NCI-H345 treated with DMSO at 0.1 percent for 48 hours (cell line): ENCODE results near the gene PHACTR3.
A peak's percentile ranks its signal among the peaks of the same experiment; 100 is the strongest.

Experiments
- DNase-seq: peaks from one replicate; lab custom pipeline; 2025; ENCODE audit not compliant: unreplicated experiment; lab: John Stamatoyannopoulos, UW

The PHACTR3 gene

GRCh38 chr20:59811681-59812171 is 207.4 kb downstream of the PHACTR3 start:
- no peak for DNase-seq

- DNase-seq: no peak
Observed at GRCh38 chr20:59812286-59813125, 208.2 kb downstream of the PHACTR3 start.

GRCh38 chr20:59813126-59813947 is 209.0 kb downstream of the PHACTR3 start:
- DNase-seq: no peak

GRCh38 chr20:59813948-59814839 is 209.9 kb downstream of the PHACTR3 start:
- DNase-seq: no peak

GRCh38 chr20:59814840-59815340 is 210.6 kb downstream of the PHACTR3 start:
- no peak for DNase-seq

GRCh38 chr20:59816146-59816738 is 211.9 kb downstream of the PHACTR3 start:
- no peak for DNase-seq

- no peak for DNase-seq
Observed at GRCh38 chr20:59817406-59817805, 213.1 kb downstream of the PHACTR3 start.

- DNase-seq: no peak
Observed at GRCh38 chr20:59817846-59818615, 213.7 kb downstream of the PHACTR3 start.

GRCh38 chr20:59818911-59819310 is 214.6 kb downstream of the PHACTR3 start:
- no peak for DNase-seq

GRCh38 chr20:59819496-59820203 is 215.3 kb downstream of the PHACTR3 start:
- DNase-seq: no peak

GRCh38 chr20:59820204-59821041 is 216.1 kb downstream of the PHACTR3 start:
- DNase-seq: peak; percentile 48

- no peak for DNase-seq
Observed at GRCh38 chr20:59821201-59821600, 216.9 kb downstream of the PHACTR3 start.

- DNase-seq: no peak
Observed at GRCh38 chr20:59821788-59822187, 217.4 kb downstream of the PHACTR3 start.

- DNase-seq: no peak
Observed at GRCh38 chr20:59822291-59823029, 218.1 kb downstream of the PHACTR3 start.

GRCh38 chr20:59823030-59823423 is 218.7 kb downstream of the PHACTR3 start:
- no peak for DNase-seq

GRCh38 chr20:59823491-59824259 is 219.3 kb downstream of the PHACTR3 start:
- no peak for DNase-seq
